GM18909 (cell line): Measurements from ENCODE around the gene GPX2.

Experiments used
- ATAC-seq: cut with Tn5 transposase; IDR thresholded peaks from one replicate; pipeline ENCODE4 v1.9.1; 2021; ENCODE audit warnings: mild to moderate bottlenecking; ENCODE audit not compliant: unreplicated experiment, poor library complexity

The GPX2 gene

DNA sequence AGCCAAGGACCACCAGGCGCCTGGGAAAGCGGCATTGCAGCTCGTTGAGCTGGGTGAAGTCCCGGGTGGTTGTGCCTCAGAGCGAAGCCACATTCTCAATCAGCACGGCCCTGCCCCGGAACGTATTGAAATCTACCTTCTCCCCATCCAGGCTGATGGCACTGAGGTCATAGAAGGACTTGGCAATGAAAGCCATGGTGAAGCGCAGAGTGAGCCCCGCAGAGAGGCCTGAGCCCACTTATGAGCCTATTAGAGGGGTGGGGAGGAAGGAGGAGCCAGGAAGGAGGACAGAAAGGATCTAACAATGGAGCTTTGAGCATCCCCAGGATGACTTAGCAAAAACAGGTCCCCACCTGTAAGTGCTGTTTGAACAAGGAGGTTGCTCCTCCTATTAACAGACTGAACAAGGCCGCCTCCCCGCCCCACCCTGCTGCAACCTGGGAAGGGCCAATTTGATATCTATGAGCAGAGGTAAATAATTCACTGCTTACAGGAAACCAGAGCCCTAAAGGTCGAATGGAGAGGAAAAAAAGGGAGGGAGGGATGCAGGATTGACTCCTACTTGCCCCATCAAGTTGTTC lies at the start of gene GPX2:
TSS of gene GPX2 (minus strand) at position 215 of the 581 bp plus-strand sequence. CDS start at position 196, 19 bp downstream.
- no peak for ATAC-seq

DNA sequence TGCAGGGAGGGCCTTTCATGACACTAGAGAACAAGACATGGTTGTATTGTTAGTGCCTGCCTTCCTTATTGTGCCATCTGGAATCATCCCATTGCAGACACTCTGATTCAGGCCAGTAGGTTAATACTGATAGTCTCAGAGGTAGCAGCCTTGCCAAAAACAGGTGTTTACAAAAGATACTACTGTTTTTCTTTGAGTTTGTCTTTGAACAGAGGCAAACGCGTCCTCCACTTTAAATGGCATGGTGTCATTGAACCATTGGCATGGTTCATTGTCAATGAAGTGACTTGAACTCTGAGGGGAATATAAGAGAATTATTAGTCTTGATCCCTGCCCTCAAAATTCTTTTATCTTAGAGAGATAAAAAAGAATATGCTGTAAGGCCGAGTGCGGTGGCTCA lies 48.4 kb upstream of the GPX2 start:
- no peak for ATAC-seq

DNA sequence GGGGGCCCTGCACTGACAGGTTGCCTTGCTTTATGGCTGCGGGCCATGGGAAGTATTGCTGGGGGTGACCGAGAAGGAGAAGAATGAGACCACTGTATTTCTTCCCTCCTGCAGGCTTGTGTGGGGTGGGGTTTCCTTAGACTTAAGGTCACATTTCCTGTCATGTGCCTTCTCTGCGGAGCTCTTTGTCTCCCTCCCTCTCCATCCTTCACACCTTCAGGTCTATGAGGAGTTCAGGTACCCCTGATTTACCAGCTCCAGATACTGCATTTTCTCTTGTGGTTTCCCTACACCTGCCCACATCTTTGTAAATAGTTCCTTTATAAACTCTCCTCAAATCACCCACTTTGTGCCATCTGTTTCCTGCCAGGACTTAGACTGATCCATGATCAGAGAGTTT lies 47.8 kb upstream of the GPX2 start:
- ATAC-seq, result no peak

DNA sequence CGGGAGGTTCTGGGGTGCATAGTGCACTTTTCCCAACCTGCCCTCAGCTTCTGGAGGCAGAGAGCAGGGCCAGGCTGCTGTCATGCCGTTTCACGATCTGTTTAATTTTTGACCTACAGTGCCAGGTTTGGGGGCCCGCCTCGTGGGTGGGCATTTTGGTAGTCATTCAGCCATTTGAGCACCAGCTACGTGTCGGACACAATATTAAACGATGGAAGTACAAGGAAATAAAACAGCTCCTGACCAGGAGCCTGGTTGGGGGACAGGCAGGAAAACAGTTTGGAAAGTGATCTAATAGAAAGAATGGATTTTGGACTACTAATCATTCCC lies 44.9 kb upstream of the GPX2 start:
- no peak for ATAC-seq

DNA sequence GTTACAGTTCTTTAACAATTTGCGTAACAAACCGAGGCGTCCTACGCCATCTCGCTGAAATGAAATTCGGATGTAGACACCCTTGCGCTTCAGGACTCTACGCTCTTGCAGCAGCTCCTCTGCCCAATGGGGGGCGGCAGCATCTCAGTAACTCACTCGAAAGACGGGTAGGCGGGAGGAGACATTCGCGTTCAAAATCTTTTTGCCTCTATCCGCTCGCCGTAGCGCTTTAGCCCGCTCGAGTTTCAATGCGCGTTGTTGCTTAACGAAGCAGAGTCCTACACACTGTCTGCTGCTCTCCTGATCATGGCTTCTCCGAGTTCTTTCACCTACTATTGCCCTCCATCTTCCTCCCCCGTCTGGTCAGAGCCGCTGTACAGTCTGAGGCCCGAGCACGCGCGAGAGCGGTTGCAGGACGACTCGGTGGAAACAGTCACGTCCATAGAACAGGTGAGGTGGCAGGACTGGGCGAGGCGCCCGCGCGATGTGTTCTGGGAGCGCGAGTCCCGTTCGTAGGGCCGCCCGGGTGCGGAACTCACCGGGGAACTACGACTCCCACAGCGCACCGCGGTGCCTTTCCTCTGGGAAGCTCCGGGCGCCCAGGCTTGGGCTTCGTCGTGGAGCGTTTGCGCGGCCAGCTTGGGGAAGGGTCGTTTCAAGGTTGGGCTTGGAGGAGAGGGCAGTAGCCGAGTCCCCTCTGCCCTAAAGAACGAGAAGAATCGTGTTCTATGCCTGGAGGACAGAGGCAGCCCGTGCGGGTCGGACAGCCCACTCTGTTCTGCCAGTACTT lies 44.3 kb upstream of the GPX2 start, which contains the start of gene FNTB:
TSS of gene FNTB (plus strand) at position 248 of the 790 bp plus-strand sequence. CDS start at position 307, 59 bp downstream.
- ATAC-seq, result peak; percentile 92

DNA sequence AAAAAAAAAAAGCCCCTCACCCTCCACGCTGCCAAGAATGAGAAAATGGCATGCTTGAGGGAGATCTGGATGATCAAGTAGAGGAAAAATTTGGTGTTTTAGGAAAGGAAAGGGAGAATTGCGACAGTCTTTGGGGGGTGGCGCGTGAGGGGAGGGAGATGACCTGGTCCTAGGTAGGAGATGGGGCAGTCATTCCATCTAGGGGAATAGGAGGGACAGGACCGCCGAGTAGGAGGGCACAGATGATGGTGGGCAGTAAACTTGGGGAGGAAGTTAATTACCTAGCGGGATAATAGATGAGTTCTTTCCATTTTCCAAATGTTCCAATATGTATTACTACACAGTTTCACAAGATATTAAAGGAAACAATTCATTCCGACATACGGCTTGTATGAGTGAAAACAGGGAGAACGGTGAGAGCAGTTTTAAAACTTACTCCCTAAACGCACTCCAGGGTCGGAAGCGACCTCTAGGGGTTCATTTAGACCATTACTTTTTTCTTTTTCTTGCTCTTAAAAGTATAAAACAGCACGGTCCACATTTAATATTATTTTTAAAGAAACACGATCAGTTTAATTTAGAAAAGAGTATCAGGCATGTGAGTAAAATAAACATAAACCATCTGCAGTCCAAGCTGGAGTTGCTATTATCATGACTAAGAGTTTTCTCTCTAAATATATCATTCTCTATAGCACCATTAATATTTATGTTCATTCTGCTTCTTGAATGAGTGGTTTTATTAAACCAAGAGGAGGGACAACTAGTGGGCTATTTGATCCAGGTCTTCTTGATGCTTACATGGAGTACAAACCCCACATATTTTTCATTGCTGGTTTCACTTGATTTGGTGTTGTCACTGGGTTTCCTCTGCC lies 41.1 kb upstream of the GPX2 start:
- ATAC-seq, result no peak

DNA sequence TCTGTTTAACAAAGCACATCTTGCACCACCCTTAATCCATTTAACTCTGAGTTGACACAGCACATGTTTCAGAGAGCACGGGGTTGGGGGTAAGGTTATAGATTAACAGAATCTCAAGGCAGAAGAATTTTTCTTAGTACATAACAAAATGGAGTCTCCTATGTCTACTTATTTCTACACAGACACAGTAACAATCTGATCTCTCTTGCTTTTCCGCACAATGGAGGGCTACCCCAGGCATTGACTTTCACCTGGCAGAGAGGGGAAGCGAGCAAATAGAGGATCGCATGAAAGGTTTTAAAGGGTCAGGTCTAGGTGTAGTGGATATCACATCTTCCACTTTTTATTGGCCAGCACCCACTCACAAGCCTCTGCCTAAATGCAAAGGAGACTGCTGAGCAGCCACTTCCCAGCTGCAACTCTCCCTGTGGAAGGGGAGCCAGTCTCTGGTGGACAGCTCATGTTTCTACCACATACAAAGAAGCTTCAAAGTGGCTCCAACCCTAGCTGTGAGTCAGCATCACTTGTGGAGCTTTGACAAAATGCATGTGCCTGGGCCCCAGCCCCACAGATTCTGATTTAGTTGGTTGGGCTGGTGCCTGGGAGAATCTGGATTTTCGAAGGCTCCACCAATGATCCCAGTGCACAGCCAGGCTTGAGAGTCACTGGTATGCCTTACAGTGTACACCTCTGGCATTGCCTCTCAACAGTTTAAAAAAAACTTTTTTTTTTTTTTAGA lies 37.0 kb upstream of the GPX2 start:
- ATAC-seq, result no peak

DNA sequence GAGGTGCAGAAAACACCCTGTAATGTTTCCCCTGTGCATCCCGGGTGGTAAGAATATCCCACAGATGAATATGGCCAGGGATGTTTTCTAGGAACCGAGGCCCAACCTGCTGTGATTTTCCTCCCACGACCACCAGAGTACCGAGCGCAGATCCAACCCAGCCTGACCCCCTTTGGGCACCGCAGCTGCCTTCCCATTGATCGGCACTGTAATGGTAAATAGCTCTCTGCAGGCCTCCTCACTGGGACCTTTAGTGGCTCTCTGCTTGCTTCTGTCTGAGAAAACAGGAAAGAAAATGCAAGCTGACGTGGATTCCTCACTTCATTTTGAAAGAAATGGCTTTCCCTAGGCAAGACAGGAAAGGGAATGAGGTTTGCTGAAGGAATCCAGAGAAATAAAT lies 32.0 kb upstream of the GPX2 start:
- no peak for ATAC-seq

DNA sequence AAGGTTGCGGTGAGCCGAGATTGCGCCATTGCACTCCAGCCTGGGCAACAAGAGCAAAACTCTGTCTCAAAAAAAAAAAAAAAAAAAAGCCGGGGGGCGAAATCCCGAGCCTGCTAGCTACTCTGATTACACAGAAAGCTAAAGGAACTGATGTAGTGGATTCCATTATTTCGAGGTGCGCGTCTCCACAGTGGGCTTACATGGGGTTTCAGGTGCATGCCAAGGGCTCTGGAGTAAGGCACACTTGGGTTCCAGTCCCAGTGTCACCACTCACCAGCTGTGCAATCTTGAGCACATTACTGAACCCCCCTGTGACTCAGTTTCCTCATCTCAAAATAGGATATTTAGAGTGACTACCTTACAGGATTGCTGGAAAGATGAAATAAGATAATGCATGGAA lies 31.3 kb upstream of the GPX2 start:
- ATAC-seq, result no peak

DNA sequence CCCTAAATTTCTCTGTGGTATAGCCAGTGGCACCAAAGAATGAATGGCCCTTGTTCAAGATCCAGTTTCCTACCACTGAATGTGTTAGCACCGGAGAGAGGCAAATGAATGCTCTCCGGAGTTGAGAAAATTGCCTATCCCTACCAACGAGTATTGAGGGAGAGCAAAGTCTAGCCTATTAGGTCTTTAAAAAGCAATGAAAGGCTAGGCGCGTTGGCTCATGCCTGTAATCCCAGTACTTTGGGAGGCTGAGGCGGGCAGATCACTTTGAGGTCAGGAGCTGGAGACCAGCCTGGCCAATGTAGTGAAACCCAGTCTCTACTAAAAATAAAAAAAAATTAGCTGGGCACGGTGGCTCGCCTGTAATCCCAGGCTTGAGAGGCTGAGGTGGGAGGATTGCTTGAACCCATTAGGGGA lies 30.5 kb upstream of the GPX2 start:
- no peak for ATAC-seq

DNA sequence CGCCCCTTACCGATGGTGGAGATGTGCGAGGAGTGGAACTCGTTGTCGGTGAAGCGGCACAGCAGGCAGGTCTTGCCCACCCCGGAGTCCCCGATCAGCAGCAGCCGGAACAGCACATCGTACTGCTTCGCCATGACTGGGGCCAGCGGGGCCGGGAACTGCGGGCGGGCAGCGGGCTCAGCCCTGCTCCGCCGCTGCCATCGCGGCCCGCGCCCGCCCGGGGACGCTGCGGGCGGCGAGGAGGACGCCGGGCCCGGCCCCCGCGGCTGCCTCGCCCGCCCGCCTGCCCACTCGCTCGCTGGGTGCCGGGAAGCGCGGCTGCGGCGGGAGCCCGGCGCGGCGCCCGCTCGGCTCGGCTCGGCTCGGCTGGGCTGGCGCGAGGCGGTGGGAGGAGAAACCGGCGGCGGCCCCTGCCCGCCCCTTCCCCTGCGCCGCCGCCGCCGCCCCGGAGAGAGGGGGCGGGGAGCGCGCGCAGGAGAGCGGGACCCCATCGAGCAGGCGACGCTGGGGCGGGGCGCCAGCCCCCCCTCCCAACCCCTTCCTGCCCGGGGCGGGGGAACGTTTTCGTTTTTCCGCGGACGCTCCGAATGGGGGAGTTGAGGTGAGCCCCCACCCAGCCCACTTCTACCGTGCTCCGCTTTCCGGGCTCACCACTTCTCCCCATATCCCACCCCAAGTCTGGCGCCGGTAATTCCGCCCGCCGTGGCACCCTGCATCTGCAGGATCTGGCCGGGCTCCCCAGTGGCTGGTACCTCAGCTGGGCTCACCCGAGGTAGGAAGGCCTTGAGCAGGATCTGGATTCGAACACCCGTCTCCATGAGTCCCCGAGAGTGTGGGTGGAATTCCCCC lies 29.6 kb upstream of the GPX2 start, which contains the start of gene RAB15:
TSS of gene RAB15 (minus strand) at position 394 of the 849 bp plus-strand sequence. CDS start at position 134, 260 bp downstream.
- peak; percentile 57 for ATAC-seq

DNA sequence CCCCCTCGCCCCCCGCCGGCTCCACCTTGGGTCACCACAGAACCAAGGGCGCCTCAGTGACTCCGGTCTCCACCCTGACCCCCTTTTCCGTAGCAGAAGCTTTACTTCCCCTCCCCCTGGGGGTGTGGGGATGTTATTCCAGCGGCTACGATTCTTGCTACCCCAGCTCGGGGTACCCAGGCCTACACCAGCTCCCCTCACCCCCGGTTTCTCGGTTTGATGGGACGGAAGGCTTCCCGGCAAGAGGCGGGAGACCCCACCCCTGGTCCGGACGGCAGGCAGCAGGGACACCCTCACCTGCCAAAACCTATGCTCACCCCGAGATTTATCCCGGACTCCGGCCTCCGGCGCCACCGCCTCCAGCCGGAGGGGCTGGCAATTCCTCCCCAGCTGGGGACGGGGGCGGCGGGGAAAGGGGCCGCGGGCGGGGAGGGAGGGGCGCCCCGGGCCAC lies 29.0 kb upstream of the GPX2 start:
- ATAC-seq, result no peak

DNA sequence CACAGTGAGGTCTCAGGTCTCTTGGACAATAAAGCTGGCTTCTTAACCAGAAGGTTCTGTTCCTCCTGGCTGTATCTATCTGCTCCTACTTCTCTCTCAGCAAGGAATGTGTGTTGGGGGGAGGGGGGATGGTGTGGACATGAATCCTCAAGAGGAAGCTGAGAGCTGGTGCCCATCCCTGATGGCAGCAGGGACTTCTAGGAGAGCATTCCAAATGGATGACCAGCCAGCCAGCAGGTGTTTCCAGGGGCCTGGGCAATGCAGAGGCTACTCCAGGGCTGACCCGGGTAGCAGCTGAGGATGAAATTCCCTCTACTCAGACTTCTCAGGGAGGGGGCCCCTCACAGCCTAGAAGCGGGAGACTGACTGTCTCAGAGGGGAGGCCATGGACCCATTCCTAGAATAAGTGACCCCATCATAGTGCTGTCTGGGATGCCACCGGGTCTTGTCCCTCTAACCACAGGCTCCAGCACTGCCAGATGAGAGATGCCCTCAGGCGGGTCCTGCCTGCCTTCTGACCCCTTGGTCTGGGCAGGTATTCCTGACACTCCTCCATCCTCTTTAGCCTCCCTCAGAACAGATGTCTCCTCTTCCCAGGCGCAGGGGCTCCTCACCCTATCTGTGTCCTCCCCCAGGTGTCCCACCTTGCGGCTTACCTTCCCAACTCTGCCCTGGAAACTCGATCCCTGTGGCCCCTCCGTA lies 28.4 kb upstream of the GPX2 start:
- no peak for ATAC-seq

DNA sequence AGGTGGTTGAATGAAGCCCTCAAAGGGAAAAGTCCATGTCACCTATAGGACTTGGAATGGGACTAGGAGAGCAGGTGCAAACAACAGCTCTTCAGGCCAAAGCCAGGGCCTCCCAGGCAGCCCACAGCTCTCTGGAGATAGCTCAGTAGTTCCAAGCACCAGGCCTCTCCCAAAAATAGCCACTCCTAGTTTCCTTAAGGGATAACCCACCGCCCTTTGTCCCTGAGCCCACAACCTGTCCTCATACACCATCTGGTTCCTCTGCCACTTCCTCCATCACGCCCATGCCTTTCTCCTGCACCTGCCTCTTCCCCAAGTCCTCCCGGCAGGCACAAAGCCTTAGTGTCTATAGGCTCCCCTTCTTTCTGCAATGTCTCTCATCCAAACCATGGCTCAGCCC lies 27.5 kb upstream of the GPX2 start:
- ATAC-seq, result no peak

DNA sequence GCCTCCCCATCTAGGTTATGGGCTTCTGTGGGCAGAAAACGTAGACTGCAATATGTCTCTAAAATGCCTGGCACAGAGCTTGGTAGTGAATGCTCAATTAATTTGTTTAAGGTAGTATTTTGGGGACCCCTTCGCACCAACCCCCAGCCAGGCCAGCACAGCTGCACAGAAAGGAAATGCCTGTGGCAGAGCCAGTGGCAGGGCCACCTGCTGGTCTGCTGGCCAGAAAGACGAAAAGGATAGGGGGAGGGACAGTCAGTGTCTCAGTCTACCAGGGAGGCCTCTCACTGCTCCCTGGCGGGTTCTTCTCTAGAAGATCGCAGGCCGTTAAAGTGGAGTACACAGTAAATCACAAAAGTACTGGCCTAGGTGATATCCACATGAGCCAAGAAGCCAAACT lies 26.1 kb upstream of the GPX2 start:
- ATAC-seq, result no peak

DNA sequence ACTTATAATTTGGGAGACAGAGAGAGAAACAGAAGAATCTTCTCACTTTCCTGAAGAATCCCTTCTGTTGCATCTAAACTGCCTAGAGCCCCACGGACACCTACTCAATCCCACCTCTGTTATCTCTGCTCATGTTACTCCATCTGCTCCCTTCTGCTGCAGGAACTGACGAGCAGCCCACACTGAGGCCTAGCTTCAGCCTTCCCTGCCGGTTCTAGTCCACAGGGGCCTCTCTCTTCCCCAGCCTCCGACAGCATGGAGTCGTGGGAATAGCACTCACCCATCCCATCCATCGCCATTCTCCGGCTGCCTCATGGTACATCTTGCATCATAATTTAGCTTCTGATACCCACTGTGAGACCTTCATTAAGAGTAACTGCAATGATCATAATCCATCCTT lies 25.6 kb upstream of the GPX2 start:
- no peak for ATAC-seq

DNA sequence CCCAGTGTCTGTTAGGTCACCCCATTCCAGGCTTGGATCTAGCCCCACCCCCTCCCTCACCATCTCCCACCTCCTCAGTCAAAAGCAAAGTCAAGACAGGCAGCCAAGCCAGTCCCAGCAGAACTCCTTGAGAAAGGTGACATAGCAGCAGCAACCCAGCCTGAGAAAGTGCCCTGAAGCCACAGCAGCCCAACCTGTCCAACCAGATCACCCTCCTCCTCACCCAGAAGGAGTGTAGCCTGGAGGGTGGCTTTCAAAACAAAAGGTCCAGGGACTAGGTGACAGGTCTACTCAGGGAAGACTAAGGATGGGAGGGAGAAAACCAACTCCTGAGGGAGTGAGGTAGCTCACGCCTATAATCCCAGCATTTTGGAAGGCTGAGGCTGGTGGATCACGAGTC lies 24.4 kb upstream of the GPX2 start:
- no peak for ATAC-seq

DNA sequence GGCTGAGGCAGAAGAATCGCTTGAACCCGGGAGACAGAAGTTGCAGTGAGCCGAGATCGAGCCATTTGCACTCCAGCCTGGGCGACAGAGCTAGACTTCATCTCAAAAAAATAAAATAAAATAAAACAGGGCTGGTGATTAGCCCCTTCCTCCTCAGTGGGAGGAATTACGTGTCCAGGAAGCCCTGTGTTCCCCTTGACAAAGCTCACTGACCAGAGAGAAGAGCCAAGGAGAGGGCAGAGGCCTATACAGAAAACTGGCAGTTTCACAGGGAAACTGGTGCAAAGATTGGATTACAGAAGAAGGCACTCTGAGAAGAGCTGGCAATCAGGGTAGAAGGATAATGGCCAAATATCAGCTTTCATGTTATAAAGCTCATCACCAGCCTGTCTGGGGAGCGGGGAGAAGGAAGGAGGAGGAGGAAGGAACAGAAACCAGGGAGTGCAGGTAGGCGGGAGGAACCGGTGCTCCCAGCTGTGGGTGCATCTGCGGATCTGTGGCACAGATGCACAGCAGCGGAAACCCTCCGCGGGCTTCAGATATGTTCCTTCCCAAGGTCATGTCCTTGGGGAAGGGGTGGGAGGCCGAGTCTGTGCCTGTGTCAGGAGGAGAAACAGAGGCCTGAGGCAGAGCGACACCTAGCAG lies 22.9 kb upstream of the GPX2 start:
- ATAC-seq, result no peak
